ENCODE results near the gene ATG10. TPM values are rescaled to one million over a fixed set of nuclear protein-coding genes. Genes with fewer than 3 reads are reported as not detected.
"Not testable (repeated sequence)": the region's sequence is repeated elsewhere in the genome, so short reads cannot be mapped to it uniquely, and the experiment has no call there.

The ATG10 gene
- total RNA-seq, 2 donors from 2014 or later: 7.7 to 9.0 TPM

- no peak for ATAC-seq
- DNase-seq: no peak
- no peaks in the 10 kb centered on the region for H3K27me3 Mint-ChIP-seq
- peaks cover 2% of the 10 kb centered on the region for H3K4me1 Mint-ChIP-seq
- peak overlapping the region; percentile 72 for H3K27ac Mint-ChIP-seq
- no peaks in the 10 kb centered on the region for H3K9me3 ChIP-seq (ENCODE audit: control insufficient read depth, low read length, poor library complexity, severe bottlenecking)
- peaks cover 4% of the 10 kb centered on the region for H3K36me3 Mint-ChIP-seq (ENCODE audit: low read depth)
- peak overlapping the region; percentile 19 for H3K4me3 Mint-ChIP-seq
Measured at GRCh38 chr5:82257729-82258128, 285.9 kb downstream of the ATG10 start.

- Mint-ChIP-seq H3K27me3 (no peaks in the 10 kb centered on the region), H3K4me3 (no peak overlapping the region), H3K4me1 (peaks cover 2% of the 10 kb centered on the region), H3K27ac (no peak overlapping the region), H3K36me3 (ENCODE audit: low read depth) (peaks cover 4% of the 10 kb centered on the region)
- DNase-seq (no peak), ATAC-seq (no peak)
- no peaks in the 10 kb centered on the region for H3K9me3 ChIP-seq (ENCODE audit: control insufficient read depth, low read length, poor library complexity, severe bottlenecking)
Measured at GRCh38 chr5:82259172-82259800, 287.5 kb downstream of the ATG10 start.

- DNase-seq (no peak), ATAC-seq (no peak)
- no peak overlapping the region for H3K27ac Mint-ChIP-seq
- no peak overlapping the region for H3K4me3 Mint-ChIP-seq
- H3K27me3 Mint-ChIP-seq: no peaks in the 10 kb centered on the region
- no peaks in the 10 kb centered on the region for H3K36me3 Mint-ChIP-seq (ENCODE audit: low read depth)
- no peaks in the 10 kb centered on the region for H3K4me1 Mint-ChIP-seq
- H3K9me3 ChIP-seq (ENCODE audit: control insufficient read depth, low read length, poor library complexity, severe bottlenecking): no peaks in the 10 kb centered on the region
Measured at GRCh38 chr5:82265047-82265446, 293.2 kb downstream of the ATG10 start.

- not testable (repeated sequence) for H3K9me3 ChIP-seq (ENCODE audit: control insufficient read depth, low read length, poor library complexity, severe bottlenecking); ATAC-seq; DNase-seq; H3K36me3 Mint-ChIP-seq (ENCODE audit: low read depth); H3K4me3 Mint-ChIP-seq; H3K27me3 Mint-ChIP-seq; H3K4me1 Mint-ChIP-seq; H3K27ac Mint-ChIP-seq
Measured at GRCh38 chr5:82267297-82267933, 295.6 kb downstream of the ATG10 start.

- H3K4me3 Mint-ChIP-seq; H3K27me3 Mint-ChIP-seq; H3K36me3 Mint-ChIP-seq (ENCODE audit: low read depth); DNase-seq; ATAC-seq; H3K9me3 ChIP-seq (ENCODE audit: control insufficient read depth, low read length, poor library complexity, severe bottlenecking); H3K4me1 Mint-ChIP-seq; H3K27ac Mint-ChIP-seq: not testable (repeated sequence)
Measured at GRCh38 chr5:82269363-82269762, 297.5 kb downstream of the ATG10 start.

- H3K9me3 ChIP-seq (ENCODE audit: control insufficient read depth, low read length, poor library complexity, severe bottlenecking); H3K27me3 Mint-ChIP-seq; DNase-seq; ATAC-seq; H3K36me3 Mint-ChIP-seq (ENCODE audit: low read depth); H3K4me3 Mint-ChIP-seq: not testable (repeated sequence)
- peaks cover 18% of the 10 kb centered on the region for H3K4me1 Mint-ChIP-seq
- H3K27ac Mint-ChIP-seq: peak overlapping the region; percentile 59
Measured at GRCh38 chr5:82272571-82273356, 300.9 kb downstream of the ATG10 start.

GRCh38 chr5:82273426-82273825 lies 301.6 kb downstream of the ATG10 start:
- H3K9me3 ChIP-seq (ENCODE audit: control insufficient read depth, low read length, poor library complexity, severe bottlenecking); H3K4me3 Mint-ChIP-seq; DNase-seq; ATAC-seq; H3K27me3 Mint-ChIP-seq: not testable (repeated sequence)
- H3K36me3 Mint-ChIP-seq (ENCODE audit: low read depth): peaks cover 12% of the 10 kb centered on the region
- peaks cover 21% of the 10 kb centered on the region for H3K4me1 Mint-ChIP-seq
- H3K27ac Mint-ChIP-seq: peak overlapping the region; percentile 49

- peaks cover 23% of the 10 kb centered on the region for H3K4me1 Mint-ChIP-seq
- H3K27ac Mint-ChIP-seq: peak overlapping the region; percentile 49
- DNase-seq: no peak
- no peaks in the 10 kb centered on the region for H3K9me3 ChIP-seq (ENCODE audit: control insufficient read depth, low read length, poor library complexity, severe bottlenecking)
- no peak for ATAC-seq
- no peaks in the 10 kb centered on the region for H3K27me3 Mint-ChIP-seq
- peaks cover 13% of the 10 kb centered on the region for H3K36me3 Mint-ChIP-seq (ENCODE audit: low read depth)
- H3K4me3 Mint-ChIP-seq: no peak overlapping the region
Measured at GRCh38 chr5:82274343-82275211, 302.8 kb downstream of the ATG10 start.

- Mint-ChIP-seq H3K4me1 (peaks cover 25% of the 10 kb centered on the region), H3K27ac (peak overlapping the region; percentile 8), H3K36me3 (ENCODE audit: low read depth) (peaks cover 14% of the 10 kb centered on the region), H3K27me3 (no peaks in the 10 kb centered on the region), H3K4me3 (peak overlapping the region; percentile 41)
- DNase-seq (no peak), ATAC-seq (no peak)
- H3K9me3 ChIP-seq (ENCODE audit: control insufficient read depth, low read length, poor library complexity, severe bottlenecking): no peaks in the 10 kb centered on the region
Measured at GRCh38 chr5:82275216-82275664, 303.4 kb downstream of the ATG10 start.

GRCh38 chr5:82276800-82277612 lies 305.2 kb downstream of the ATG10 start:
- Mint-ChIP-seq H3K4me3 (peak overlapping the region; percentile 98), H3K27me3 (no peaks in the 10 kb centered on the region), H3K36me3 (ENCODE audit: low read depth) (peaks cover 17% of the 10 kb centered on the region), H3K27ac (peak overlapping the region; percentile 98), H3K4me1 (peaks cover 29% of the 10 kb centered on the region)
- H3K9me3 ChIP-seq (ENCODE audit: control insufficient read depth, low read length, poor library complexity, severe bottlenecking): no peaks in the 10 kb centered on the region
- DNase-seq: no peak
- no peak for ATAC-seq

- ATAC-seq: peak; percentile 1
- Mint-ChIP-seq H3K4me1 (peaks cover 27% of the 10 kb centered on the region), H3K4me3 (peak overlapping the region; percentile 98), H3K36me3 (ENCODE audit: low read depth) (peaks cover 15% of the 10 kb centered on the region), H3K27ac (peak overlapping the region; percentile 98), H3K27me3 (no peaks in the 10 kb centered on the region)
- no peak for DNase-seq
- no peaks in the 10 kb centered on the region for H3K9me3 ChIP-seq (ENCODE audit: control insufficient read depth, low read length, poor library complexity, severe bottlenecking)
Measured at GRCh38 chr5:82277613-82277986, 305.8 kb downstream of the ATG10 start.

- Mint-ChIP-seq H3K27me3 (no peaks in the 10 kb centered on the region), H3K4me3 (peak within 1 kb of the TSS; percentile 98), H3K27ac (peak within 1 kb of the TSS; percentile 98), H3K36me3 (ENCODE audit: low read depth) (peaks cover 15% of the 10 kb centered on the region), H3K4me1 (peaks cover 27% of the 10 kb centered on the region)
- DNase-seq (peak; percentile 65 to 75 (median 74)), ATAC-seq (peak; percentile 94)
- no peaks in the 10 kb centered on the region for H3K9me3 ChIP-seq (ENCODE audit: control insufficient read depth, low read length, poor library complexity, severe bottlenecking)
Measured at GRCh38 chr5:82277987-82278710, 306.3 kb downstream of the ATG10 start, which contains the start of gene RPS23. Gene RPS23 (minus strand): TSS chr5:82278354. CDS start chr5:82278323, 31 bp downstream.

All from T-helper 17 cell (primary cell).